Panc1 (cell line): ENCODE measurements around the gene GPS1. TPM values are rescaled to one million over a fixed set of nuclear protein-coding genes. Genes with fewer than 3 reads are reported as not detected.

ENCODE experiments used
- ATAC-seq: fragments of 200-7000 bp; cut with Tn5 transposase; 2 replicates; pipeline ENCODE4 v1.9.1; 2020; ENCODE audit warnings: mild to moderate bottlenecking, moderate library complexity
- BruUV-seq: library from RNA; stranded (reverse); fragments of 400-500 nt; replicated peaks from 2 replicates; lab custom pipeline; 2021; lab: Mats Ljungman, UMichigan
- CTCF ChIA-PET: fragments of 300-600 bp; sonication (Branson Sonifier 250); formaldehyde crosslinking; loops from one replicate; lab custom pipeline; 2022; ENCODE audit warnings: antibody characterized with exemption; lab: Charles Lee
- POLR2A ChIA-PET: fragments of 300-600 bp; sonication (Branson Sonifier 250); formaldehyde crosslinking; loops from one replicate; lab custom pipeline; 2022; ENCODE audit warnings: antibody characterized with exemption; lab: Charles Lee
- DNase-seq: peaks from one replicate; pipeline ENCODE4 v3.0.0-alpha.2; 2010; ENCODE audit warnings: low read depth, low spot score
- H3K27ac ChIP-seq: 2 replicates; pipeline ENCODE4 v1.5.1; 2011; ENCODE audit warnings: mild to moderate bottlenecking, low read length, inconsistent platforms
- H3K27me3 ChIP-seq: fragments of 200-500 bp; sonication (Bioruptor generic); 2 replicates; pipeline ENCODE4 v1.6.0; 2014; ENCODE audit warnings: low read length, inconsistent platforms; ENCODE audit not compliant: control insufficient read depth, insufficient read depth
- H3K36me3 ChIP-seq: fragments of 200-500 bp; sonication (Bioruptor generic); 2 replicates; pipeline ENCODE4 v1.5.1; 2014; ENCODE audit warnings: inconsistent platforms, mild to moderate bottlenecking, low read length, moderate library complexity; ENCODE audit not compliant: control insufficient read depth, insufficient read depth
- H3K4me1 ChIP-seq: 2 replicates; pipeline ENCODE4 v1.5.1; 2011; ENCODE audit warnings: inconsistent platforms, mild to moderate bottlenecking, low read length, moderate library complexity; ENCODE audit not compliant: control insufficient read depth, insufficient read depth
- H3K4me3 ChIP-seq, 2 experiments: 2 replicates each; pipeline ENCODE4 v1.5.1; 2011 to 2012; ENCODE audit warnings: low read depth in 2 of 2, low read length in 2 of 2, mild to moderate bottlenecking in 2 of 2, inconsistent platforms in 1 of 2, moderate library complexity in 1 of 2
- H3K9me3 ChIP-seq: fragments of 200-500 bp; sonication (Bioruptor generic); 2 replicates; pipeline ENCODE4 v1.5.1; 2014; ENCODE audit warnings: low read depth, mild to moderate bottlenecking, inconsistent platforms, low read length, moderate library complexity; ENCODE audit not compliant: control insufficient read depth, insufficient read depth
- CTCF ChIP-seq: fragments of 450-650 bp; IDR thresholded peaks from 2 replicates; pipeline ENCODE4 v1.5.1; 2017; ENCODE audit warnings: mild to moderate bottlenecking
- POLR2AphosphoS5 ChIP-seq: IDR thresholded peaks from 2 replicates; pipeline ENCODE4 v1.6.1; 2012; ENCODE audit warnings: mild to moderate bottlenecking, low read depth, low read length, moderate library complexity
- REST ChIP-seq, 2 experiments: IDR thresholded peaks; 2 replicates each; pipeline ENCODE4 v1.6.1; 2011 to 2012; ENCODE audit warnings: low read depth in 2 of 2, control low read depth in 1 of 2, low read length in 1 of 2, mild to moderate bottlenecking in 1 of 2, moderate library complexity in 1 of 2; ENCODE audit not compliant: insufficient read depth in 1 of 2
- SIN3A ChIP-seq: IDR thresholded peaks from 2 replicates; pipeline ENCODE4 v1.6.1; 2012; ENCODE audit warnings: low read depth, mild to moderate bottlenecking, low read length, moderate library complexity, borderline replicate concordance; ENCODE audit not compliant: insufficient read depth
- TCF7L2 ChIP-seq: IDR thresholded peaks from 2 replicates; pipeline ENCODE4 v1.6.1; 2011; ENCODE audit warnings: mild to moderate bottlenecking, low read depth, low read length, inconsistent platforms
- in situ Hi-C: cut with HindIII; loops from 2 replicates; pipeline ENCODE4 v1.10.0; 2016; ENCODE audit warnings: low sequenced_read_pairs, low pct_unique_long_range_greater_than_20kb
- intact Hi-C: fragments of 100-400 bp; cut with micrococcal nuclease; formaldehyde crosslinking; loops from one replicate; pipeline ENCODE4 v1.10.0; 2022; ENCODE audit not compliant: unreplicated experiment
- total RNA-seq: library from RNA; stranded (reverse); gene quantifications from one replicate; pipeline ENCODE4 v1.2.1, GENCODE V29; 2021; ENCODE audit not compliant: unreplicated experiment

The GPS1 gene
- total RNA-seq, 1 experiment from 2014 or later, result 175 TPM

DNA sequence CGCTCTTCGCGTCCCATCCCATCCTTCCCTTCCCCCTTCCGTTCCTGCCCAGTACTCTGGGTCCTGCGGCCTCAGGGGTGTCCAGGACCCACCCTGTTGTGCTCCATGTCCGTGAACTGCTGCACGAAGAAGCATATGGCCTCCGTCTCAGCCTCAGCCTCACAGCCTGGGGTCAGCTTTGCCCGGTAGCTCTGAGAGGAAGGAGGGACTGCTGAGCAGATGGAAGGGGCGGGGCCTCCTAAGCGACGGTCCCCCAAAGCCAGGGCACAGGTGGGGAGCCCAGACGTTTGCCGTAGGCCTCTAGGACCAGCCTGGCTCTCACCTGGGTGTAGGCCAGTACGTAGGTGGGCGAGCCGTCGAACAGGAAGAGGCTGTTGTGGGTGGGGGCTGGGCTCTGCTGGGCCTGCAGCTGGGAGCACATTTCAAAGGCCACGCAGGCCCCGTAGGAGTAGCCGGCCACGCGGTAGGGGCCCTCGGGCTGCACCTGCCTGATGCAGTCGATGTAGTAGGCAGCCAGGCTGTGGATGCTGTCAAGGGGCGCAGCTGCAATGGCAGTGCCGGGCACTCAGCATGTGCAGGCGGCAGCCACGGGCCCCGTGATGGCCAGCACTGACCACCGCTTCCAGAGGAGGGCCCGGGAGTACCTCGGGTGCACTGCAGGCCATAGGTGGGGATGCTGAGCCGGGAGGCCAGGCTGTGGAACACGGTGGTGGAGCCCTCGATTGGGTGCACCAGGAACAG lies 28.5 kb downstream of the GPS1 start:
- CTCF ChIA-PET, result no interaction called here
- in situ Hi-C loops, result no loop called here
- POLR2A ChIA-PET, result no interaction called here

More for the DNA sequence above, 28.5 kb downstream of the GPS1 start:
- TF ChIP-seq POLR2AphosphoS5, result no peak; the same call in 1 of the 2 replicates
- TF ChIP-seq CTCF, result no peak
- no peak for TF ChIP-seq TCF7L2
- no peak for TF ChIP-seq REST (IDR thresholded peaks at IDR 0.05; ENCODE audit: insufficient read depth in 1 of 2, low read depth in 2 of 2, low read length in 1 of 2)
- no peak for TF ChIP-seq SIN3A
- DNase-seq (no peak), ATAC-seq (no peak)
- Histone ChIP-seq H3K27ac (no peak overlapping the region), H3K27me3 (no peaks in the 10 kb centered on the region), H3K36me3 (peaks cover 4% of the 10 kb centered on the region), H3K9me3 (no peaks in the 10 kb centered on the region), H3K4me1 (peaks cover 25% of the 10 kb centered on the region), H3K4me3 (no peak overlapping the region)
- intact Hi-C loops, result no loop called here
- no TSS peak for BruUV-seq
